ENCODE data around the gene WASF2. TPM values are rescaled to one million over a fixed set of nuclear protein-coding genes. Genes with fewer than 3 reads are reported as not detected.

Gene WASF2
- total RNA-seq, 2 experiments from 2014 or later, result 108 to 111 TPM

GRCh38 chr1:27455139-27455811 lies 34.7 kb downstream of the WASF2 start:
- ChIA-PET CTCF (interaction anchor here (0.8 to 1.6 kb wide), 7 partner anchors 9 to 151 kb away, joined by 3 to 5 read pairs (median 3); no protein-coding TSS in a partner anchor), POLR2A (interaction anchor here (0.7 to 1.5 kb wide), 4 partner anchors 9 to 314 kb away, joined by 3 read pairs; no protein-coding TSS in a partner anchor)
- TF ChIP-seq CTCF (IDR thresholded peaks at IDR 0.05), result no peak
- intact Hi-C loops (cut with micrococcal nuclease), result no loop called here
- Mint-ChIP-seq H3K9me3 (no peaks in the 10 kb centered on the region), H3K27me3 (no peaks in the 10 kb centered on the region), H3K27ac (peak overlapping the region; percentile 76), H3K4me1 (ENCODE audit: low read depth) (peaks cover 39% of the 10 kb centered on the region), H3K36me3 (ENCODE audit: low read depth) (peaks cover 7% of the 10 kb centered on the region), H3K4me3 (peak overlapping the region; percentile 0)
- DNase-seq, result peak; percentile 51
- peak; percentile 83 for ATAC-seq

GRCh38 chr1:27454610-27455009 lies 35.4 kb downstream of the WASF2 start:
- no peaks in the 10 kb centered on the region for H3K27me3 Mint-ChIP-seq
- ChIA-PET CTCF (interaction anchor here (1.0 to 1.6 kb wide), 3 partner anchors 10 to 152 kb away, joined by 3 to 5 read pairs (median 3); no protein-coding TSS in a partner anchor), POLR2A (interaction anchor here (0.7 to 1.5 kb wide), 3 partner anchors 10 to 314 kb away, joined by 3 read pairs; no protein-coding TSS in a partner anchor)
- H3K4me1 Mint-ChIP-seq (ENCODE audit: low read depth), result peaks cover 38% of the 10 kb centered on the region
- H3K27ac Mint-ChIP-seq, result peak overlapping the region; percentile 76
- ATAC-seq (no peak), DNase-seq (no peak)
- no peaks in the 10 kb centered on the region for H3K9me3 Mint-ChIP-seq
- intact Hi-C loops (cut with micrococcal nuclease), result no loop called here
- no peak for TF ChIP-seq CTCF (IDR thresholded peaks at IDR 0.05)
- H3K4me3 Mint-ChIP-seq, result no peak overlapping the region
- peaks cover 11% of the 10 kb centered on the region for H3K36me3 Mint-ChIP-seq (ENCODE audit: low read depth)

GRCh38 chr1:27451343-27451742 lies 38.6 kb downstream of the WASF2 start:
- Mint-ChIP-seq H3K36me3 (ENCODE audit: low read depth) (peaks cover 23% of the 10 kb centered on the region), H3K27me3 (no peaks in the 10 kb centered on the region), H3K4me3 (no peak overlapping the region), H3K27ac (peak overlapping the region; percentile 73), H3K9me3 (no peaks in the 10 kb centered on the region), H3K4me1 (ENCODE audit: low read depth) (peaks cover 61% of the 10 kb centered on the region)
- DNase-seq (no peak), ATAC-seq (no peak)
- POLR2A ChIA-PET, result interaction anchor here (0.9 to 2.2 kb wide), 4 partner anchors 10 to 72 kb away, joined by 3 to 7 read pairs (median 4); no protein-coding TSS in a partner anchor
- CTCF ChIA-PET, result interaction anchor here (1.2 to 1.5 kb wide), 5 partner anchors 14 to 154 kb away, joined by 3 to 5 read pairs (median 3); no protein-coding TSS in a partner anchor
- TF ChIP-seq CTCF (IDR thresholded peaks at IDR 0.05), result no peak
- intact Hi-C loops (cut with micrococcal nuclease), result no loop called here

GRCh38 chr1:27448982-27449381 lies 41.0 kb downstream of the WASF2 start:
- POLR2A ChIA-PET, result interaction anchor here (0.6 kb wide), 1 partner anchor 57 kb away, joined by 3 read pairs; no protein-coding TSS in a partner anchor
- Mint-ChIP-seq H3K4me1 (ENCODE audit: low read depth) (peaks cover 63% of the 10 kb centered on the region), H3K27me3 (no peaks in the 10 kb centered on the region), H3K9me3 (no peaks in the 10 kb centered on the region), H3K36me3 (ENCODE audit: low read depth) (peaks cover 23% of the 10 kb centered on the region), H3K4me3 (no peak overlapping the region), H3K27ac (peak overlapping the region; percentile 4)
- DNase-seq (no peak), ATAC-seq (no peak)
- intact Hi-C loops (cut with micrococcal nuclease), result loop anchor here (5.0 kb wide), 1 partner anchor 78 kb away; no protein-coding TSS in a partner anchor
- TF ChIP-seq CTCF (IDR thresholded peaks at IDR 0.05), result no peak
- CTCF ChIA-PET, result interaction anchor here (1.4 to 1.9 kb wide), 2 partner anchors 12 to 27 kb away, joined by 3 to 4 read pairs; no protein-coding TSS in a partner anchor

- CTCF ChIA-PET, result interaction anchor here (1.0 to 3.3 kb wide), 4 partner anchors 11 to 115 kb away, joined by 3 to 11 read pairs (median 4); no protein-coding TSS in a partner anchor
- peaks cover 64% of the 10 kb centered on the region for H3K4me1 Mint-ChIP-seq (ENCODE audit: low read depth)
These were observed 42.1 kb downstream of the WASF2 start for GRCh38 chr1:27447883-27448282.

More at GRCh38 chr1:27447883-27448282, 42.1 kb downstream of the WASF2 start:
- TF ChIP-seq CTCF (IDR thresholded peaks at IDR 0.05), result no peak
- Mint-ChIP-seq H3K27ac (no peak overlapping the region), H3K27me3 (no peaks in the 10 kb centered on the region), H3K9me3 (no peaks in the 10 kb centered on the region), H3K36me3 (ENCODE audit: low read depth) (peaks cover 25% of the 10 kb centered on the region), H3K4me3 (no peak overlapping the region)
- intact Hi-C loops (cut with micrococcal nuclease), result loop anchor here (5.0 kb wide), 1 partner anchor 79 kb away; no protein-coding TSS in a partner anchor
- DNase-seq, result no peak
- no peak for ATAC-seq
- POLR2A ChIA-PET, result interaction anchor here (1.0 to 1.7 kb wide), 4 partner anchors 27 to 77 kb away, joined by 3 to 5 read pairs (median 4); no protein-coding TSS in a partner anchor

Measured in activated CD8-positive, alpha-beta T cell treated with anti-CD3 and anti-CD28 coated beads for 36 hours (primary cell).